Right lobe of liver (tissue), 6 donors: ENCODE measurements around the gene ZFPM1. TPM values are rescaled to one million over a fixed set of nuclear protein-coding genes. Genes with fewer than 3 reads are reported as not detected.
A peak's percentile ranks its signal among the peaks of the same experiment; 100 is the strongest.

Experiments
- ATAC-seq, 4 donors: fragments of 200-7000 bp; cut with Tn5 transposase; one replicate each; pipeline ENCODE4 v1.9.1; 2020; ENCODE audit warnings: mild to moderate bottlenecking in 4 of 4, moderate library complexity in 4 of 4
- DNase-seq, 3 donors: peaks; one replicate each; pipeline ENCODE4 v3.0.0-alpha.2; 2020
- H3K27ac ChIP-seq, 3 donors: fragments of 200-600 bp; one replicate each; pipeline ENCODE4 v1.8.0; 2022
- H3K27me3 ChIP-seq, 2 donors: fragments of 200-600 bp; one replicate each; pipeline ENCODE4 v1.8.0; 2022
- H3K36me3 ChIP-seq, 4 donors: fragments of 200-600 bp; sonication (generic) in 1 of 4; one replicate each; pipeline versions ENCODE4 v1.5.1 to v1.8.0; 2017 to 2022; ENCODE audit warnings: control low read depth in 1 of 4
- H3K4me1 ChIP-seq, 4 donors: fragments of 200-600 bp; sonication (generic) in 1 of 4; one replicate each; pipeline versions ENCODE4 v1.5.1 to v1.8.0; 2017 to 2022; ENCODE audit warnings: control low read depth in 1 of 4
- H3K4me3 ChIP-seq, 3 donors: fragments of 200-600 bp; one replicate each; pipeline ENCODE4 v1.8.0; 2022
- H3K9me3 ChIP-seq, 4 donors: fragments of 200-600 bp; sonication (generic) in 1 of 4; one replicate each; pipeline versions ENCODE4 v1.5.1 to v1.8.0; 2017 to 2022; ENCODE audit warnings: control low read depth in 1 of 4
- CTCF ChIP-seq, 4 donors: fragments of 200-600 bp in 3 of 4; fragments of 450-650 bp in 1 of 4; IDR thresholded peaks; one replicate each; pipeline versions ENCODE4 v1.5.1 to v1.8.0; 2016 to 2022; ENCODE audit warnings: antibody characterized with exemption in 4 of 4, mild to moderate bottlenecking in 2 of 4
- POLR2A ChIP-seq: fragments of 450-650 bp; IDR thresholded peaks from one replicate; pipeline ENCODE4 v1.6.1; 2017; ENCODE audit warnings: antibody characterized with exemption, mild to moderate bottlenecking
- WGBS: methylation state at CpG from one replicate; pipeline ENCODE4 v1.1.6; 2018; ENCODE audit warnings: low coverage, low lambda C conversion rate; ENCODE audit not compliant: insufficient coverage; ENCODE audit errors: missing lambda C conversion rate; 5-methylcytosine and 5-hydroxymethylcytosine counted together
- intact Hi-C, 2 donors: fragments of 100-400 bp; cut with DNase I; formaldehyde crosslinking; loops; one replicate each; pipeline versions ENCODE4 v1.11.2 to v1.14.1; 2022
- total RNA-seq, 6 experiments: library from RNA; depleted of rRNA in 2 of 6; stranded (reverse); fragments of >200 nt in 2 of 6; fragmentation: NEBNext Ultra II Directional in 3 of 6; extraction: Animal tissue kit (Norgen Biotek cat#: 25700) in 3 of 6; gene quantifications; one replicate each; pipeline versions ENCODE4 v1.1.0 to v1.2.4, GENCODE V29; 2016 to 2023
- donor health status: DM: no; HTN: yes; CAD: no.
- donor health status: DM: no; HTN: no; CAD: no.
- donor health status: DM: no; HTN: no; CAD: no.
- donor health status: DM: no; HTN: yes; CAD: no.
- donor health status: DM: no; HTN: yes; CAD: no.

ZFPM1 gene
- total RNA-seq, 6 experiments from 2014 or later = 3.8 to 15.5 (median 8.3) TPM

GRCh38 chr16:88487920-88488851, 35.1 kb downstream of the ZFPM1 start:
- DNase-seq (peak; percentile 90 to 97 (median 95)), ATAC-seq (peak; percentile 78 to 82 (median 80))
- H3K27me3 ChIP-seq = no peaks in the 10 kb centered on the region
- TF ChIP-seq POLR2A (peak; percentile 4), CTCF (IDR thresholded peaks at IDR 0.05) (peak; percentile 45 to 61 (median 52))
- H3K4me1 ChIP-seq = peaks cover 0 to 45% (median 22%) of the 10 kb centered on the region in 4 donors
- no peaks in the 10 kb centered on the region for H3K9me3 ChIP-seq
- WGBS = 35% methylated on average over 36 of the region's 54 CpGs
- intact Hi-C loops = no loop called here
- H3K36me3 ChIP-seq = no peaks in the 10 kb centered on the region
- no peak overlapping the region for H3K4me3 ChIP-seq
- H3K27ac ChIP-seq = peak overlapping the region in 2 of 3 donors; percentile 75 to 84

GRCh38 chr16:88489163-88489741, 36.2 kb downstream of the ZFPM1 start:
- Histone ChIP-seq H3K4me3 (peak overlapping the region in 1 of 3 donors; percentile 21), H3K27ac (peak overlapping the region in 2 of 3 donors; percentile 47 to 84), H3K9me3 (no peaks in the 10 kb centered on the region), H3K4me1 (peaks cover 0 to 45% (median 22%) of the 10 kb centered on the region in 4 donors), H3K27me3 (no peaks in the 10 kb centered on the region), H3K36me3 (no peaks in the 10 kb centered on the region)
- intact Hi-C loops = no loop called here
- WGBS = 19% methylated on average over 4 of the region's 24 CpGs
- peak in 2 of 3 donors; percentile 59 to 70 for DNase-seq
- peak; percentile 1 to 14 (median 6) for ATAC-seq
- no peak for TF ChIP-seq POLR2A
- TF ChIP-seq CTCF (IDR thresholded peaks at IDR 0.05) = no peak

GRCh38 chr16:88491001-88491559, 38.0 kb downstream of the ZFPM1 start:
- DNase-seq (no peak), ATAC-seq (no peak)
- no peaks in the 10 kb centered on the region for H3K36me3 ChIP-seq
- no peak overlapping the region for H3K4me3 ChIP-seq
- H3K27ac ChIP-seq = peak overlapping the region in 1 of 3 donors; percentile 47
- H3K27me3 ChIP-seq = no peaks in the 10 kb centered on the region
- TF ChIP-seq CTCF (IDR thresholded peaks at IDR 0.05) (no peak), POLR2A (no peak)
- WGBS = no CpG with 5 or more reads among the region's 26 CpGs
- peaks cover 0 to 45% (median 22%) of the 10 kb centered on the region in 4 donors for H3K4me1 ChIP-seq
- H3K9me3 ChIP-seq = no peaks in the 10 kb centered on the region
- intact Hi-C loops = no loop called here

- TF ChIP-seq POLR2A (no peak), CTCF (IDR thresholded peaks at IDR 0.05) (no peak)
- H3K36me3 ChIP-seq = no peaks in the 10 kb centered on the region
- ATAC-seq = peak; percentile 46 to 62 (median 51)
- 35% methylated on average over 3 of the region's 28 CpGs for WGBS
- peak overlapping the region in 1 of 3 donors; percentile 47 for H3K27ac ChIP-seq
- intact Hi-C loops = no loop called here
- H3K27me3 ChIP-seq = no peaks in the 10 kb centered on the region
- no peaks in the 10 kb centered on the region for H3K9me3 ChIP-seq
- DNase-seq = peak; percentile 81 to 92 (median 90)
- H3K4me3 ChIP-seq = no peak overlapping the region
- H3K4me1 ChIP-seq = peaks cover 0 to 45% (median 22%) of the 10 kb centered on the region in 4 donors
Observed at GRCh38 chr16:88491560-88492310, 38.7 kb downstream of the ZFPM1 start.
